Lung (tissue), 12 donors: Measurements from ENCODE around the gene ANXA11. TPM values are rescaled to one million over a fixed set of nuclear protein-coding genes. Genes with fewer than 3 reads are reported as not detected.
"Not testable (repeated sequence)": the region's sequence is repeated elsewhere in the genome, so short reads cannot be mapped to it uniquely, and the experiment has no call there.

ENCODE experiments used
- ATAC-seq: fragments of 200-7000 bp; cut with Tn5 transposase; one replicate; pipeline ENCODE4 v1.9.1; 2020; ENCODE audit warnings: moderate number of reproducible peaks; ENCODE audit not compliant: insufficient read depth, low FRiP score
- DNase-seq, 3 donors: peaks; one replicate each; pipeline ENCODE4 v3.0.0-alpha.2; 2013 to 2017
- H3K27ac ChIP-seq, 2 donors: one replicate each; pipeline ENCODE4 v1.5.1; 2013; ENCODE audit warnings: mild to moderate bottlenecking in 2 of 2, moderate library complexity in 2 of 2, control low read depth in 1 of 2, inconsistent platforms in 1 of 2, low read depth in 1 of 2, low read length in 1 of 2
- H3K27me3 ChIP-seq, 3 donors: one replicate each; pipeline ENCODE4 v1.5.1; 2013; ENCODE audit warnings: low read length in 2 of 3; ENCODE audit not compliant: control insufficient read depth in 3 of 3, insufficient read depth in 3 of 3
- H3K36me3 ChIP-seq, 4 donors: one replicate each; pipeline ENCODE4 v1.5.1; 2013; ENCODE audit warnings: low read length in 4 of 4, mild to moderate bottlenecking in 1 of 4, moderate library complexity in 1 of 4; ENCODE audit not compliant: control insufficient read depth in 4 of 4, insufficient read depth in 4 of 4
- H3K4me1 ChIP-seq, 5 donors: one replicate each; pipeline ENCODE4 v1.5.1; 2013; ENCODE audit warnings: low read length in 5 of 5, mild to moderate bottlenecking in 2 of 5, moderate library complexity in 1 of 5; ENCODE audit not compliant: control insufficient read depth in 5 of 5, insufficient read depth in 5 of 5
- H3K4me3 ChIP-seq: one replicate; pipeline ENCODE4 v1.5.1; 2013; ENCODE audit warnings: mild to moderate bottlenecking, control low read depth, moderate library complexity
- H3K9ac ChIP-seq, 2 donors: one replicate each; pipeline ENCODE4 v1.5.1; 2013; ENCODE audit warnings: low read length in 2 of 2, control low read depth in 1 of 2; ENCODE audit not compliant: insufficient read depth in 1 of 2
- H3K9me3 ChIP-seq, 4 donors: one replicate each; pipeline ENCODE4 v1.5.1; 2013; ENCODE audit warnings: low read length in 3 of 4, mild to moderate bottlenecking in 1 of 4, moderate library complexity in 1 of 4; ENCODE audit not compliant: control insufficient read depth in 4 of 4, insufficient read depth in 3 of 4
- WGBS, 2 donors: extraction: QIAGEN DNeasy Blood & Tissue Kit; methylation state at CpG; one replicate each; pipeline ENCODE4 v1.1.7; 2013; 5-methylcytosine and 5-hydroxymethylcytosine counted together
- polyA plus RNA-seq, 2 donors: library from polyadenylated mRNA; stranded (reverse); fragments of 200-250 nt; gene quantifications; one replicate each; pipeline ENCODE4 v1.2.1, GENCODE V29; 2013
- total RNA-seq, 2 donors: library from RNA; depleted of rRNA in 1 of 2; stranded (reverse); fragments of >200 nt in 1 of 2; gene quantifications; one replicate each; pipeline ENCODE4 v1.2.1, GENCODE V29; 2014 to 2021
- TF ChIP-seq, protein P1 (sequence below): IDR thresholded peaks from 2 replicates; pipeline ENCODE4 v1.5.1; 2012; ENCODE audit warnings: mild to moderate bottlenecking; ENCODE audit errors: control extremely low read depth, extremely low read depth
- donor health status: control.
- donor health status: control.
- donor health status: Bipolar disorder and iron deficiency.
- donor health status: healthy.
- donor health status: DM: yes; HTN: yes; CAD: no.

ANXA11 gene
- total and polyA plus RNA-seq, 4 donors, result 97.7 to 404 (median 209) TPM

DNA sequence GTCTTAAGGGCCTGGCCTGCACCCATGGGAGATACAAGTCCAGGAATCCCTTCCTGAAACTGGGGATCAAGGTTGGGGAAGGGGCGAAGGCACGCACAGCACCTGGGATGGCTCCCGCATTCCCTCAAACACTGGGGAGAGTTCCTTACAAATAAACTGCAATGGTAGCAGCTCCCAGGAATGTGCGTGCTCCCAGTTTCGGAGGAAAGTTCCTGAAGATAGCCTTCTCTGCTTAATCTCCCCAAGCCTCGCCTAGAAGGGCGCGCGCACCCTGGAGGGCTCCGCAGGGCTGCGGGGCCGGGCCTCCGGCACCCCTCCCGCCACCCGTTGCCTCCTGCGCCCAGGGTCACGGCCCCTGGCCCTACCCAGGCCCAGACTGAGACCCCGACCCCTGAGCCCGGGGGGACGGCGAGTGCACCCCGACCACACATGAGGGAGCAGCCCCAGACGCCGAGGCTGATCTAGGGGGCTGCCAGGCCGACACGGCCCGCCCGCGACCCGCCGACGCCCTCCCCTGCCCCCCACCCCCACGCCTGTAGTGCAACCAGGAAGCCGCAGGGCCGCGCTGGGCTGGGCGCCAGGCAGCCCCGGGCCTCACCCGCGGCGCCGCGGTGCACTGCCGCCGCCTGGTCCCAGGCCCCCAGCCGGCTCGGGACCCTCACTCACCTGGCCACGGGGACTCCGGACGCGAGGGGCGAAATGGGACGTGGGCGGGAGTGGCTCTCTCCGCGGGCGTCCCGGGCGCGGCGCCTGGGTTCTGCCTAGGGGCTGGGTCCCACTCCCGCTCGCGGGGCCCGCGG is 460 bp downstream of the ANXA11 start:
- TF ChIP-seq, protein P1, sequence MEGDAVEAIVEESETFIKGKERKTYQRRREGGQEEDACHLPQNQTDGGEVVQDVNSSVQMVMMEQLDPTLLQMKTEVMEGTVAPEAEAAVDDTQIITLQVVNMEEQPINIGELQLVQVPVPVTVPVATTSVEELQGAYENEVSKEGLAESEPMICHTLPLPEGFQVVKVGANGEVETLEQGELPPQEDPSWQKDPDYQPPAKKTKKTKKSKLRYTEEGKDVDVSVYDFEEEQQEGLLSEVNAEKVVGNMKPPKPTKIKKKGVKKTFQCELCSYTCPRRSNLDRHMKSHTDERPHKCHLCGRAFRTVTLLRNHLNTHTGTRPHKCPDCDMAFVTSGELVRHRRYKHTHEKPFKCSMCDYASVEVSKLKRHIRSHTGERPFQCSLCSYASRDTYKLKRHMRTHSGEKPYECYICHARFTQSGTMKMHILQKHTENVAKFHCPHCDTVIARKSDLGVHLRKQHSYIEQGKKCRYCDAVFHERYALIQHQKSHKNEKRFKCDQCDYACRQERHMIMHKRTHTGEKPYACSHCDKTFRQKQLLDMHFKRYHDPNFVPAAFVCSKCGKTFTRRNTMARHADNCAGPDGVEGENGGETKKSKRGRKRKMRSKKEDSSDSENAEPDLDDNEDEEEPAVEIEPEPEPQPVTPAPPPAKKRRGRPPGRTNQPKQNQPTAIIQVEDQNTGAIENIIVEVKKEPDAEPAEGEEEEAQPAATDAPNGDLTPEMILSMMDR, result no peak
- peak overlapping the region; percentile 78 to 88 for H3K9ac ChIP-seq
- H3K4me1 ChIP-seq, result peaks cover 15 to 48% (median 24%) of the 10 kb centered on the region in 5 donors
- peaks cover 0 to 3% (median 0%) of the 10 kb centered on the region in 4 donors for H3K36me3 ChIP-seq
- peak; percentile 63 to 74 (median 67) for DNase-seq
- H3K27me3 ChIP-seq, result no peaks in the 10 kb centered on the region
- 1 to 2% methylated on average over 59 to 66 of the region's 66 CpGs for WGBS, 2 donors
- H3K27ac ChIP-seq, result peak overlapping the region; percentile 99 to 100
- no peaks in the 10 kb centered on the region for H3K9me3 ChIP-seq
- H3K4me3 ChIP-seq, result peak overlapping the region; percentile 90
- ATAC-seq, result peak; percentile 38

DNA sequence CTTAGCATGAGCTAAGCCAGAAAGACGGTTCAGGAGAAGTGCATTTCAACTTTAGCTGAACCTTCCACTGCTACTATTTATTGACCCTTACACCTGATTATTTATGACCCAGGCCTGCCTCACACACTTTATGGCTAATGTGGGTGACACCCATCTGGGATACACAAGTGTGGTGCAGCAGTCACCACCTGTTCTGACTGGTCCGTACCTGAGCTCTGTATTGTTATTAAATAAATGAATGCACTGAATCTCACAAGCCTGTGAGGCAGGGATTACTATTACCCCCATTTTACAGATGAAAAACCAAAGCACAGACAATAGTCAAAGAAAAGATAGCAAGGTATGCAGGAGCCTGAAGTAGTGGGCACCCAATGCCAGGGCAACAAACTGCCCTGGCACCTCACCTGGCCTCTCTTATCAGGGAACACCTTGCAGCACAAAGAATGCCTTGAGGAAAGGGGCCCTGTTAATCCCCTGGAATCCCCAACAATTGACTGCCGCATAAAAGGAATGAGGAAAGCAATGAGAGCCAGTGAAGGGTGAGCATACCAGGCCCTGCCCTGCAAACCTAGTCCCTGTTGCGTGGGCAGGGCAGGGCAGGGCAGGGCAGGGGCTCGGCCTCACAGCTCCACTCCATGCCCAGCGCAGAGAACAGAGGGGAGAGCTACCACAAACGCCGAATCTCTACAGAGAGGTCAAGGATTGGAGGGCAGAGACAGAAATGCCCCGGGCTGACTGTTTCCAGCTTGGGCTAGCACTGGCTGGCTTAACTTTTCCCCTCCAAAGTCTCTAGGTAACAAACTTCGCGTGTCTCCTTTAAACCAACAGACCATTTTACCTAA is 1.3 kb downstream of the ANXA11 start:
- DNase-seq (peak; percentile 44 to 56 (median 55)), ATAC-seq (peak; percentile 49)
- 10 to 24% methylated on average over 11 of the region's 11 CpGs for WGBS, 2 donors
- Histone ChIP-seq H3K36me3 (peaks cover 0 to 3% (median 0%) of the 10 kb centered on the region in 4 donors), H3K27ac (peak overlapping the region; percentile 99 to 100), H3K9me3 (no peaks in the 10 kb centered on the region), H3K9ac (peak overlapping the region; percentile 69 to 88), H3K4me3 (peak overlapping the region; percentile 90), H3K27me3 (no peaks in the 10 kb centered on the region), H3K4me1 (peaks cover 18 to 52% (median 24%) of the 10 kb centered on the region in 5 donors)
- TF ChIP-seq, protein P1, result no peak

DNA sequence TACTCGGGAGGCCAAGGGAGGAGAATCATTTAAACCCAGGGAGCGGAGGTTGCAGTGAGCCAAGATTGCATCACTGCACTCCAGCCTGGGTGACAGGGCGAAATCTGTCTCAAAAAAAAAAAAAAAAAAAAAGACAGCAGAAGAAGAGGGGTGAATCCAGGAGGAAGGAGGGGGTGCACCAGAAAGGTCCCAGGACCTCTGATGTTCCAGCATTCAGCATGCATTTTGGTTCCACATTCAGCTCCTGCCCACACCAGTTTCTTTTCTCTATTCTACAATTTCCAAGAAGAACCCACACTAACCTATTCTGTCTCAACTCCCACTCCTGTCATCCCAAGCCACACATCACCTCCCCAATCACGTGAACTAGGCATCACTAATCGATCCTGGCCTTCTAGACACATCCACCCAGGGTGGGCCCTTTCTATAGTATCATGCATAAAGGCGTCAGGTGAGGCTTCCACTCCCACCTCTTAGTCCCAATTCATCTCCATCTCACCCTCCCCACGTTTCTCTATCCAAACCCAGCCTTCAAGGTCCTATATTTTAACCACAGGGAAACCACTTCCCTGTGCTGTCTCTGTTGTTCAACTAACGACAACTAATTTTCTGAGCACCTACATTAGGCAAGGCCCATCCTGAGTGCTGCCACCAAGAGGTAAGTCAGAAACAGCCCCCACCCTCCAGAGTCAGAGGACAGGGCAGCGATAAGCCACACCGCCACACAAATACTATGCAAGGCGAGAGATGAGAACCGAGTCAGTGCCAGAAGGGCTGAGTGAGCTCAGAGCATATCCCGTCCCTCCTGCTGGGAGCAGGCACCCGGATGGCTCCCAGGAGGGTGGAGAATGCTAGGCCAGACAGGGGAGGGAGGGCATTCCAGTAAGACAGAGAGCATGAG is 2.2 kb downstream of the ANXA11 start:
- DNase-seq, result peak; percentile 55 to 61 (median 58)
- WGBS, 2 donors, result 24% methylated on average over 13 to 14 of the region's 14 CpGs
- TF ChIP-seq, protein P1, result peak; percentile 26
- Histone ChIP-seq H3K9me3 (no peaks in the 10 kb centered on the region), H3K27me3 (no peaks in the 10 kb centered on the region), H3K36me3 (peaks cover 0 to 3% (median 0%) of the 10 kb centered on the region in 4 donors), H3K9ac (no peak overlapping the region), H3K4me1 (peaks cover 26 to 59% (median 29%) of the 10 kb centered on the region in 5 donors), H3K27ac (peak overlapping the region; percentile 99 to 100), H3K4me3 (peak overlapping the region; percentile 90)
- peak; percentile 4 for ATAC-seq

DNA sequence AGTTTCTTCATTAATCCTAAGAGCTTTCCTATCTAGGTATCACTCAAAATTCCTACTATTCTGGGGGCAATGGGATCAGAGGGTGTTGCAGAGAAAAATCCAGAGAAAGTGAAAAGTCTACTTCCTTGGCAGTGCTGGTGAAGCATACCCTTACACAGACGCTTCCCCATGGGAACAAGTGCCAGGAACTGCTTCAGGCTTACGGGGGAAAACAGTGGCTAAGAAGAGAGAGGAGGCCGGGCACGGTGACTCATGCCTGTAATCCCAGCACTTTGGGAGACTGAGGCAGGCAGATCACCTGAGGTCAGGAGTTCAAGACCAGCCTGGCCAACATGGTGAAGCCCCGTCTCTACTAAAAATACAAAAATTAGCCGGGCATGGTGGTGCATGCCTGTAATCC is 2.8 kb downstream of the ANXA11 start:
- H3K4me3 ChIP-seq, H3K36me3 ChIP-seq, H3K27me3 ChIP-seq, H3K9me3 ChIP-seq, ATAC-seq, H3K9ac ChIP-seq, DNase-seq: not testable (repeated sequence)
- 52 to 79% methylated on average over 6 of the region's 6 CpGs for WGBS, 2 donors
- Histone ChIP-seq H3K4me1 (peaks cover 29 to 59% (median 30%) of the 10 kb centered on the region in 5 donors), H3K27ac (peak overlapping the region; percentile 79 to 99)
